Stimulated activated CD4-positive, alpha-beta T cell treated with anti-CD3 and anti-CD28 coated beads, Interleukin-15, amount 100 ng/mL, for 1 hour (primary cell): ENCODE measurements around the gene STRA6.

ENCODE experiments used
- DNase-seq, 2 donors: peaks; one replicate each; pipeline ENCODE4 v3.0.0-alpha.2; 2020; ENCODE audit warnings: low read depth in 1 of 2, low spot score in 1 of 2

STRA6 gene

GRCh38 chr15:74208496-74208895, 5.9 kb upstream of the STRA6 start:
- no peak for DNase-seq

- no peak for DNase-seq
Observed at GRCh38 chr15:74207652-74208440, 5.3 kb upstream of the STRA6 start.

GRCh38 chr15:74206801-74207281, 4.3 kb upstream of the STRA6 start:
- no peak for DNase-seq

- no peak for DNase-seq
Observed at GRCh38 chr15:74205582-74205947, 3.0 kb upstream of the STRA6 start.

GRCh38 chr15:74203914-74204431, 1.4 kb upstream of the STRA6 start:
- no peak for DNase-seq

GRCh38 chr15:74201710-74202420, 722 bp downstream of the STRA6 start:
- DNase-seq, result no peak

GRCh38 chr15:74200871-74201419, 1.6 kb downstream of the STRA6 start:
- DNase-seq, result no peak

GRCh38 chr15:74200412-74200815, 2.2 kb downstream of the STRA6 start:
- no peak for DNase-seq

- no peak for DNase-seq
Observed at GRCh38 chr15:74199297-74199652, 3.3 kb downstream of the STRA6 start.

- DNase-seq, result no peak
Observed at GRCh38 chr15:74197176-74197965, 5.2 kb downstream of the STRA6 start.

GRCh38 chr15:74196175-74196574, 6.4 kb downstream of the STRA6 start:
- DNase-seq, result no peak

GRCh38 chr15:74194572-74195559, 7.7 kb downstream of the STRA6 start:
- DNase-seq, result no peak

GRCh38 chr15:74193905-74194304, 8.7 kb downstream of the STRA6 start:
- DNase-seq, result no peak

- no peak for DNase-seq
Observed at GRCh38 chr15:74193299-74193718, 9.3 kb downstream of the STRA6 start.

GRCh38 chr15:74192751-74193150, 9.8 kb downstream of the STRA6 start:
- no peak for DNase-seq

GRCh38 chr15:74191798-74192197, 10.8 kb downstream of the STRA6 start:
- DNase-seq, result no peak

- no peak for DNase-seq
Observed at GRCh38 chr15:74188216-74188615, 14.4 kb downstream of the STRA6 start.

- no peak for DNase-seq
Observed at GRCh38 chr15:74185710-74186348, 16.8 kb downstream of the STRA6 start.

GRCh38 chr15:74184582-74185091, 17.9 kb downstream of the STRA6 start:
- DNase-seq, result no peak
